Loucy (cell line): ENCODE data around the gene CDH8.

Experiments used
- H2AFZ ChIP-seq: fragments of 200-600 bp; sonication (generic); 2 replicates; pipeline ENCODE4 v1.6.0; 2016; ENCODE audit warnings: antibody characterized with exemption, mild to moderate bottlenecking, low read length, moderate library complexity
- H3F3A ChIP-seq: fragments of 200-600 bp; 2 replicates; pipeline ENCODE4 v1.6.0; 2016; ENCODE audit warnings: antibody characterized with exemption, low read depth, mild to moderate bottlenecking
- H3K27me3 ChIP-seq: fragments of 200-600 bp; sonication (generic); 2 replicates; pipeline ENCODE4 v1.6.1; 2014; ENCODE audit warnings: low read length, mild to moderate bottlenecking; ENCODE audit not compliant: insufficient read depth, poor library complexity, severe bottlenecking
- H3K36me3 ChIP-seq: fragments of 200-600 bp; sonication (generic); 2 replicates; pipeline ENCODE4 v1.6.1; 2016; ENCODE audit warnings: low read length; ENCODE audit not compliant: insufficient read depth
- H3K4me1 ChIP-seq: fragments of 200-600 bp; sonication (generic); 2 replicates; pipeline ENCODE4 v1.5.1; 2014; ENCODE audit warnings: low read length, mild to moderate bottlenecking; ENCODE audit not compliant: insufficient read depth, poor library complexity, severe bottlenecking
- H3K4me2 ChIP-seq: fragments of 200-600 bp; sonication (generic); 2 replicates; pipeline ENCODE4 v1.6.0; 2014; ENCODE audit warnings: antibody characterized with exemption, low read length, low read depth, mild to moderate bottlenecking; ENCODE audit not compliant: poor library complexity, severe bottlenecking
- H3K4me3 ChIP-seq: fragments of 200-600 bp; sonication (generic); 2 replicates; pipeline ENCODE4 v1.5.1; 2014; ENCODE audit warnings: low read length, mild to moderate bottlenecking, mixed read lengths; ENCODE audit not compliant: poor library complexity, severe bottlenecking
- H3K79me2 ChIP-seq: fragments of 200-600 bp; sonication (generic); 2 replicates; pipeline ENCODE4 v1.6.1; 2014; ENCODE audit warnings: low read length; ENCODE audit not compliant: insufficient read depth
- H3K9ac ChIP-seq: fragments of 200-600 bp; sonication (generic); 2 replicates; pipeline ENCODE4 v1.6.0; 2014; ENCODE audit warnings: mild to moderate bottlenecking, low read depth, low read length, moderate library complexity; ENCODE audit not compliant: poor library complexity, severe bottlenecking
- H3K9me2 ChIP-seq: fragments of 200-600 bp; sonication (generic); replicated peaks from 2 replicates; pipeline ENCODE4 v1.6.1; 2016; ENCODE audit warnings: low read depth, low read length, mixed read lengths
- H3K9me3 ChIP-seq: fragments of 200-600 bp; sonication (generic); 2 replicates; pipeline ENCODE4 v1.6.1; 2014; ENCODE audit warnings: mild to moderate bottlenecking, antibody characterized with exemption, low read length, low read depth; ENCODE audit not compliant: insufficient read depth
- H4K20me1 ChIP-seq: fragments of 200-600 bp; sonication (generic); 2 replicates; pipeline ENCODE4 v1.6.0; 2014; ENCODE audit warnings: antibody characterized with exemption, low read length, mild to moderate bottlenecking; ENCODE audit not compliant: insufficient read depth, poor library complexity, severe bottlenecking
- CTCF ChIP-seq: fragments of 200-600 bp; sonication (generic); conservative IDR thresholded peaks from 2 replicates; pipeline ENCODE4 v1.5.1; 2014; ENCODE audit warnings: mild to moderate bottlenecking, antibody characterized with exemption, low read length
- EZH2phosphoT487 ChIP-seq: fragments of 200-600 bp; IDR thresholded peaks from 2 replicates; pipeline ENCODE4 v1.6.1; 2018; ENCODE audit warnings: antibody characterized with exemption, mild to moderate bottlenecking, moderate library complexity, borderline replicate concordance

CDH8 gene

DNA sequence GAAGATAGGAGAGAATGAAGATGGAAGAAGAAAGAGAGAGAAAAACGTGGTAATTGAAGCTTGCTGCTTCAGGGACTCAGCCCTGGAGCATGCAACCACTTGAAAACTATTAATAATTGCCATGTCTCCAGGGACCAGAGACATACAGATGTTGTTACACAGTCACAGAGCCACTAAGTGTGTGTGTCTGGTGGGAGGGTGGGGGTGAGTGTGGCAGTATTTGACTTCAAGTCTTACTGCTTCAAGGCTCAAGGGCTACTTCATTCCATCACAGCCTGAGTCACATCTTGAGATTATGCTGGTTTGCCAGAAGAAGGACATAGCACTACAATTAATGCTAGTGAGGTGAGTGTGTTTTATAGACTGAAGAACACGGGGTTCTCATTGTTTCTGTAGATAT lies 202.2 kb downstream of the CDH8 start:
- Histone ChIP-seq H3K9me2 (no peaks in the 10 kb centered on the region), H3K79me2 (no peaks in the 10 kb centered on the region)
- no peak for TF ChIP-seq CTCF
- TF ChIP-seq EZH2phosphoT487: no peak

GRCh38 chr16:61831351-61831917 lies 204.8 kb downstream of the CDH8 start:
- no peaks in the 10 kb centered on the region for H3K79me2 ChIP-seq
- H2AFZ ChIP-seq: no peak overlapping the region
- no peaks in the 10 kb centered on the region for H4K20me1 ChIP-seq
- TF ChIP-seq EZH2phosphoT487 (no peak), CTCF (no peak)
- H3K4me2 ChIP-seq: no peak overlapping the region
- no peaks in the 10 kb centered on the region for H3K36me3 ChIP-seq
- H3F3A ChIP-seq: no peaks in the 10 kb centered on the region
- H3K9me2 ChIP-seq: no peaks in the 10 kb centered on the region
- H3K4me3 ChIP-seq: no peak overlapping the region
- H3K9me3 ChIP-seq: no peaks in the 10 kb centered on the region
- H3K4me1 ChIP-seq: no peaks in the 10 kb centered on the region
- H3K27me3 ChIP-seq: no peaks in the 10 kb centered on the region
- no peak overlapping the region for H3K9ac ChIP-seq

More for the DNA sequence above, 202.2 kb downstream of the CDH8 start:
- Histone ChIP-seq H3F3A (no peaks in the 10 kb centered on the region), H3K4me3 (no peak overlapping the region), H4K20me1 (no peaks in the 10 kb centered on the region), H3K27me3 (no peaks in the 10 kb centered on the region), H3K9me3 (no peaks in the 10 kb centered on the region), H2AFZ (no peak overlapping the region), H3K4me2 (no peak overlapping the region), H3K4me1 (no peaks in the 10 kb centered on the region), H3K36me3 (no peaks in the 10 kb centered on the region), H3K9ac (no peak overlapping the region)

GRCh38 chr16:61829631-61830030 lies 206.6 kb downstream of the CDH8 start:
- Histone ChIP-seq H3K4me1 (no peaks in the 10 kb centered on the region), H4K20me1 (no peaks in the 10 kb centered on the region), H3K9me2 (no peaks in the 10 kb centered on the region), H3K36me3 (no peaks in the 10 kb centered on the region), H3K79me2 (no peaks in the 10 kb centered on the region), H3K4me3 (no peak overlapping the region), H3K4me2 (no peak overlapping the region), H3F3A (no peaks in the 10 kb centered on the region), H3K27me3 (no peaks in the 10 kb centered on the region), H2AFZ (no peak overlapping the region), H3K9me3 (no peaks in the 10 kb centered on the region; the same call in 1 of the 2 replicates), H3K9ac (no peak overlapping the region)
- TF ChIP-seq EZH2phosphoT487 (no peak), CTCF (no peak)
